GM18526 (cell line): Measurements from ENCODE around the gene SMAD6.

ENCODE experiments used
- POLR2A ChIP-seq: IDR thresholded peaks from 3 replicates; pipeline ENCODE4 v1.6.1; 2011; ENCODE audit not compliant: insufficient read length; ENCODE audit errors: extremely low read depth

SMAD6 gene

GRCh38 chr15:66829551-66830121 is 127.6 kb downstream of the SMAD6 start:
- no peak for TF ChIP-seq POLR2A

DNA sequence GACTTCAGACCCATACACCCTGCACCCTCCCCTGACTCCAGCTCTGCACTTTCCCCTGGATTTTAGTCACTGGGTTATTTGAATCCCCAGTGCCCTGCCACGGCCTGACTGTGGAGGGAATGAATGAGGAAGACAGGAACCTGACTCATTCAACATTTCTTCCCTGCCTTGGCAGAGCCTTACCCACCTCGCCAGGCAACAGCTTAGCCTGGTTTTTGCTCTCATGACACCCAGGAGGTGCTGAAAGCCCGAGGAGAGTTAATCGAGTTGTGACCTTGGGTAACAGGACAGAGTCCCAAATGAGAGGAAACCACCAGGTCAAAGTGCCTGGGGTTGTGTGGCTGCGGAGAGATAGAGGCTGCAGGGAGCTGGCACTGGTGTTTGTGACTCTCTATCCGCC is 128.3 kb downstream of the SMAD6 start:
- no peak for TF ChIP-seq POLR2A

- TF ChIP-seq POLR2A, result no peak
These were observed 128.8 kb downstream of the SMAD6 start for GRCh38 chr15:66830823-66831222.

DNA sequence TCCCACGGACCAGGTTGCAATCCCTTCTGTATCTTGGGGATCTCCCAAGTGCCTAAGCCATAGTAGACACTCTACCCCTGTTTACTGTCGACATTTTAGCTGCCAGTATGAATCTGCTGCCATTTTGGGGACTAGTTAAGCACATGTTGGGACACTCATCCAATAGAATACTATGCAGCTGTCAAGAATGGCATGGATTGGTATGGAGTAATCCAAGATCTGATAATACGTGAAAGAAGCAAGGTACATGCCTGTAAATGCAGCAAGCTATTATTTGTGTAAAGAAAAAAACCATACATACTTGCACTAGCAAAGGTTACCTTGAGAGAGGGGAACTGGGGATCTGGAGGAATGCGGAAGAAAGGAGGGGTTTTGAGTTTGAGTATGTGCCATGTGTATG is 129.3 kb downstream of the SMAD6 start:
- no peak for TF ChIP-seq POLR2A

GRCh38 chr15:66831801-66832390 is 129.9 kb downstream of the SMAD6 start:
- no peak for TF ChIP-seq POLR2A
